ENCODE results near the gene CEMIP.

The CEMIP gene

DNA sequence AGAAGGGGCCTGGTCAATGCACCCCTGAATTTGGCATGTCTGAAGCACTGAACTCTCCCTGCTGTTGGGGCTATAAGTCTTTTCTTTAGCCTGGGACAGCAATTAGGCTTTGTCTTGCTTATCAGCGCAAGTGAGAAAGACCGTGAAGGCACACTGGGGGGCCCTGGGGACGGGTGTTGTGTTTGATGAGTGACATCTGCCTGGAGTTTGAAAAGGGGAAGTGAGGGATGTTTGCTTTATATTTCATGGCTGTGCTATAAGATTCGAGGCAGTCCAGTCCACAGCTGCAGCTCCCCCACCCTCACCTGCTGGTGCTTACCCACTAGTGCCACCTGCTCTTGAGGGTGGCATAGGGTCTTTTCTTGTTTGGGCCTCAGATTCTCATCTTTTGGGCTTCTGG, 44.8 kb downstream of the CEMIP start:
- DNase-seq = no peak

GRCh38 chr15:80825361-80826030, 46.3 kb downstream of the CEMIP start:
- DNase-seq = peak in 1 of 2 donors; percentile 18

GRCh38 chr15:80828796-80829195, 49.6 kb downstream of the CEMIP start:
- DNase-seq = no peak

DNA sequence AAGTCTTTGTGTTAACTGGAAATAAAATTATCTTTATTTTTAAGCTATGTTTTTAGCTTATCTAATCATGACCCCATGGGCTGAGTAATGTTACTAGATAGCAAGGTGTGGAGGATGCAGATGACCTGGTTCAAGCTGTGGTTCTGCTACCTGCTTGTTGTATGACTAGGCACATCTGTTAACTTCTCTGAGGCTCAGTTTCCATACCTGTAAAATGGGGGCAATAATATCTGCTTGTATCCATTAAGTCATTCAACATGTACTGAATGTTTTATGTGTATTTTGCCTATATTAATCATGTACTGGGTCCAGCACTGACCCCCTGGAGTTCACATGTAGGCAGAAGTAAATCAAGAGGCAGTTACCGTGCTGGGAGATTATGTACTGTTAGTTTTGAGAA, 51.5 kb downstream of the CEMIP start:
- no peak for DNase-seq

- no peak for DNase-seq
Measured at GRCh38 chr15:80831192-80831591, 52.0 kb downstream of the CEMIP start.

DNA sequence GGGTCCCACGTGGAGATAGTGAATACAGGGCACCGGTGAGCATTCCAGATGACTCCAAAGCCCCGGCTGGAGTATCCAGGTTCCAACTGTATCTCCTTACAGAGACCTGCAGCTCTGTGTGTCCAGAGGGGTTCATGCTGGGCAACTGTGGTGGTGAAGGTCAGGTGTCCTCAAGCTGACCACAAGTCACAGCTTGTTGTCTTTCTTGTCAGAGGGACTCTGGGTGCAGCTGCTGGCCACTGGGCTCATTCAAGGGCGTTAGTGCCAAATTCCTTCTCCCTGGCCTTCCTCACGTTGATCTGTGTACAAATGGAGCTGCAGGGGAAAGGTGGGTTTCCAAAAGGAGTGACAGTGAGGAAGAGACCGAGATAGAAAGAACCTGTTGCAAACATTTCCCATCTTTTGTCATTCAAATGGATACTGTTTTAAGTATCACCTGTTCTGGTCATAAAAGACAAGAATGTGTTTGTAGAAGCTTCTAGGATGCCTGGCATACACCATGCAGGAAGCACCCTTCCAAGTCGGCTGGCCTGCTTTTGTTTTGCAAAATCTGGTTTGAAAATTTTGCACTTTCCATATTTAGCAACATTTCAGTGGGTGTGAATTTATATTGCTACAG, 52.5 kb downstream of the CEMIP start:
- no peak for DNase-seq

- DNase-seq = no peak
Measured at GRCh38 chr15:80832686-80833085, 53.5 kb downstream of the CEMIP start.

DNA sequence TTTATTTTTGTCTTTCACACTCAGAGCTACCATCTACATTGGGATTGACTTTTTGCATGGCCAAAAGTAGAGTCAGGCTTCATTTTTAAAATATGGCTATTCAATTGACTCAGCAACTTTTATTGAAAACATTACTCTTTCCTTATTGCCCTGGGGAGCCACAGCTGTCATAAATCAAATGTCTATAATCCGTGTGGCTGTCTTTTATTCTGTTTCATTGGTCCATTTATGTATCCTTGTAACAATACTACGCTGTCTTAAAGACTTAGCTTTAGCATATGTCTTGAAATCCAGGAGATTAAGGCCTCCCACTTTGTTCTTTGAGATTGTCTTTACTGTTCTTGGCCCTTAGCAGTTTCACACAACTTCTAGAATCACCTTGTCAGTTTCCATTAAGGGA, 55.2 kb downstream of the CEMIP start:
- DNase-seq = no peak

DNA sequence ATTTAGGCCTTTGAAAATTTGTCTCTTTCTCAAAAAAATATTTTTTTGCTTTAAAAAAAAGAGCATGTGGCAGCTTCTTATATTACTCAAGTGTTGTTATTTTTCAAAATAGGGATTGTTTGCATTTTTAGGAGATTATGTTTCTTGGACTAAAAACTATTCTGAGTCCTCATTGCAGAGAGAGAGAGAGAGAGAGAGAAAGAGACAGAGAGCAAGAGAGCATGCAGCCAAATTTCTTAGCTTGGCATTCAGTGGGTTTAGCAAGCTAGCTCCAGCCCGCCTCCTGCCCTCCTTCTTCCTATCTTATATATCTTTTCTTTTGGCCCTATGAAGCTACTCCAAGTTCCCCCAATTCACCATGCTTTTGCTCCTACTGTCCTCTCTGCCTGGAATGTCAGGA, 55.7 kb downstream of the CEMIP start:
- DNase-seq = no peak

DNA sequence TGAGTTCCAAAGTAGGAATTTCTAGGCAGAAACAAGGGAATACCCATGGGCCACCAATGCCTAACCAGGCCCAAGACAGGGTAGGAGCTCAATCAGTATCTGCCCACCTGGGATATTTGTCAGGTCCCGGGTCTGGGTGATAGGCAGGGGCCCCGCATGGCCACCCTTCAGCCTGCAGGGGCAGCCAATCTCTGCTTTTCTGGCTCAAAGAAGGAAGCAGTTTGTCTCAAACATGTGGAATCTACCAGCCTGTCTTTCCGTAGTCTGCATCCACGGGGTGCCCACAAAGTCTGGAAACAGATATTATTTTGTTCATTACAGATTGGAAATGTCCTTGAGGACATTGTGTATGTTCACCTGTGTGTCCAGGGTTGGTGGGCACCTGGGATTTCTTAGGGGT, 56.2 kb downstream of the CEMIP start:
- DNase-seq = no peak

- no peak for DNase-seq
Measured at GRCh38 chr15:80836223-80836622, 57.1 kb downstream of the CEMIP start.

DNA sequence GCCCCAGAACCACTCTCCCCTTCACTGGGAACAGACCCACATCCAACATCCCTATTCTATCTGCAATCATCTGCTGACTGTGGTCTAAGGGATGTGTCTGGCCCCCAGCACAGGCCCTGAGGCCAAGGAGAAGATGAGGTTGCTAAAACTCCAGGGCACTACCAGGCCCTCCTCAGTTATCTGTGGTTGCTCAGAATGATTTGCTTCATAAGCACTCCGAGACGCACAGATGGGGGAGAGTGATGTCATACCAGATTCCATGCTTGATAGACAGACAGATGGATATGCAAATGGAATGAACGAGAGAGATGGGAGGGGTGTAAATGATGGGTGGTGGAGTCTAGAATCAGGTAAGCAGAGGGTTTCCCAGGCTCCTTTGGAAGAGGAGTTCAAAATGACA, 57.8 kb downstream of the CEMIP start:
- no peak for DNase-seq

GRCh38 chr15:80838012-80838411, 58.8 kb downstream of the CEMIP start:
- no peak for DNase-seq

- no peak for DNase-seq
Measured at GRCh38 chr15:80838666-80839065, 59.5 kb downstream of the CEMIP start.

- DNase-seq = no peak
Measured at GRCh38 chr15:80839764-80840130, 60.6 kb downstream of the CEMIP start.

GRCh38 chr15:80840182-80841130, 61.3 kb downstream of the CEMIP start:
- no peak for DNase-seq

DNA sequence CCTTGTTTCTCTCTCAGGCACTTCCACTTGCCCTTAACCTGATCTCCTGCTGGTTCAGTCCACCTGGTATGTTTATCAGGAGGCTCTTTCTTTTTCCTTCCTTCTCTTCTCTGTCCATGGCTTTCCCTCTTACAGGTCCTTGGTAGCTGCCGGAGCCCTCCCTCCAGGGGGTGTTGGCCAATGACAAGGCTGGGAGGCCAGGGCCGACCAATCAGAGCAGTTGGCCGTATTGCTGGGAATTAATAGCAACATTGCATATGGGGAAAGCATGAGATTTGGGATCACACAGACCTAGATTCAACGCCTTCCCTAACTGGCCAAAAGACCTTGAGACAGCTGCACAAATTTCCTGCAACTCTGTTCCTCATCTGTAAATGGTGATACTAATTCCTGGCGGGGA, 62.4 kb downstream of the CEMIP start:
- no peak for DNase-seq

DNA sequence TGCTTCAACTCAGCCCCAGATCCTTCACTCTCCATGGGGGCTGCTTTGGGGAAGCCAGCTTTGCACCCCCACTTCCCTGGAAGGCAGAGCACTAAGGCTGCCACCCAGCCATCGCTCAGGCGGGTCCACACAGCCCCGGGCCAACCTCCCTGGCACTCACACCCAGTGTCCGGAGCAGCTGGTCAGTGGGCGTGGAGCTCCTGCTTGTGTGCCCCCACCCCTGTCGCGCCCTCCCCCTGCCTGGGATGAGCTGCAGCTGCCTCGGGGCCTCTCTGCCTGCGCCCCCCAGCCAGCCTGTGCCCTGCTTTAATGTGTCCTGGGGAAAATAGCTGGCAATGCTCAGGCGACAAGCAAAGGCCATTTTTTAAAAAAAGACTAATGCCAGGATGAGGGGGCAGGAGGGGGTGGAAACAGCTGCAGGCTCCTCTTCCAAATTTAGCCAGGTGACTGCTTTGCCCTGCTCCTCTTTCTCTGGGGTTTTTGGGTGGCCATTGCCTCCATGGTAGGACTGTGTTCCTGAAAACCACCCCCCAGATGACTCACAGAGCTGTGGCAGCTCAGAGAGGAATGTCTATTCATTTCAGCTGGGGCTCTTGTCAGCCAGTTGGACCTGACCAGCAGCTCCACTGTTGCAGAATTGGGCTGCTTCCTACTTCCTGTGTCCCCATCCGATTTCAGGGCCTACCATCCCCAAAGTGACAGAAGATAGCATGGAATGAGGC, 65.0 kb downstream of the CEMIP start:
- no peak for DNase-seq

DNA sequence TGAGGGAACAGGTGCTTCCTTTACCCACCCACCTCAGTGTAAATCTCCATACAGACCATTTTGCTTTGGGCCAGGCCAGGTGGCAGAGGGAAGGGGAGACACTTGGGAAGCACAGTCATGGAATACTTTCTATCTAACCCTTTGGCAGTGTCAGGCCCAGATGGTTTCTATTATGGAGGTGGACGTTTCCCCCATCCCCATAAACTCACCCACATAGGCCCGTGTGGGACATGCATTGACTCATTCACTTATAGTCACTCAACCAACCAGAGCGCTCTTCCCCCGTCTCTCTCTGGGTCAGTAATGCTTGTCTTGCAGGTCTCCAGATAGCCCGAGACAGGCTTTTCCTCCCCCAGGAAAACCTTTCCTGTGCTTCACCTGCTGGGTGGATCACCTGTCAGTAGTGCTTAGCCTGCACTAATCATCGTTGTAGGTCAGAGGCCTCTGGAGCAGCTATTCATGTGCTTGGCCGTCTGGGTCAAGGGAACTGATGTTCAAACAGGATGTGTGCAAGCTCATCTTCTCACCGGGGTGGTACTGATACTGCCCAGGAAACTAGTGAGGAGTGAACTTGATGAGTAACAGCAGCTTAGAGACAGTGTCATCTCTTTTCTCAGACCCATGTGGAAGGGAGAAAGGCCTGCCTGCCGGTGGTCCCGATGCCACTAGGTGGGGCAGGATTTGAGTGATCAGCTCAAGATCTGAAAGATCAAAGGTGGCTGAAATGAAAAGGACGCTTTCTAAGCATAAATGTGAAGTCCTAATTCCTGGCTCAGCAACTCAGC, 67.1 kb downstream of the CEMIP start:
- no peak for DNase-seq

GRCh38 chr15:80849308-80849707, 70.1 kb downstream of the CEMIP start:
- no peak for DNase-seq

DNA sequence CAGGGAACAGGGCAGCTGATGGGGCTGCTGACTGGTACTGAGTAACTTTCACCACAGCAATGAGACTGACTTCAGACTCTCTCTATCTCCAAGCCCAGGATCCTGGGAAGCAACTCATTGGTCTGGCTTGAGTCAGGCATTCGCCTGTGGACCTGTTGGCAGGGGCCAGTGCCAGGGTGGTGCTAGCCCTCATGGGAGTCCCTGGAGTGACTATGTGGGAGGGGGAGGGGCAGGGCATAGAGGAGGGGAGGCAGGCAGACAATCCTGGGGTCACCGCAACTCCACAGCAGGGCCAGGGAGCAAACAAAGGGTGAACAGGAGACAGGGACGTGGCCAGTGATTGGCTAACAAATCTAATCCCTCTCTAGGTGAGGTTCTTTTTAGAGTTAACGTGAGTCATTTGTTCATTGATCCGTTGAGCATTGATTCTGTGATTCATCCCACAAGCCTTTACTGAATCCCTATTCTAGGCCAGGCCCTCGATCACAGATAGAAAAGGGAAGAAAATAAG, 71.8 kb downstream of the CEMIP start:
- DNase-seq = no peak

DNA sequence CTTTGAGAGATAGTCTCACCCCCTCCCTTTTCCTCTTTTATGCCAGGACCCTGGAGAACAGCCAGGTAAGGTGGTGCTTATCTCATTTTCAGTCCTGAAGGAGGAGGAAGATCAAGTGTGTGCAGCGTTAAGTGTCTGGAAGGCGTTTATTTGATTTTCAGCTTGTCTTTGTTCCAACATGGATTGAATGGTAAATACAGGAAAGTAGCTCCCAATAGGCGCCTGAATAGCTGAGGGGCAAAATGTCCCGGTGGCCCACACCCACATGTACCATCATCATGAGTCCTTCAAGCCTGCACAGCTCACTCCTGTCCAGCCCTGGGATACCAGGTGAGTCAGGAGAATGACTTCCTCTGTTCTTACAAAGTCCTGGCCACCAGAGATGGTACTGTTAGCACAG, 73.5 kb downstream of the CEMIP start:
- no peak for DNase-seq

Data from hippocampal formation (tissue), 2 donors.